ENCODE data around the gene PRORP.

- TF ChIP-seq CTCF (IDR thresholded peaks at IDR 0.05): no peak
- TF ChIP-seq ESRRA (CRISPR knock-in tag; IDR thresholded peaks at IDR 0.05; ENCODE audit: borderline replicate concordance): no peak
- no peak for TF ChIP-seq EMX1 (CRISPR knock-in tag; IDR thresholded peaks at IDR 0.05)
- TF ChIP-seq MXD4 (CRISPR knock-in tag; IDR thresholded peaks at IDR 0.05; ENCODE audit: borderline replicate concordance): no peak
- no peak for TF ChIP-seq CREM (CRISPR knock-in tag; IDR thresholded peaks at IDR 0.05)
- no peak for TF ChIP-seq MAX (CRISPR knock-in tag; IDR thresholded peaks at IDR 0.05)
- no peak for TF ChIP-seq TP53 (CRISPR knock-in tag; IDR thresholded peaks at IDR 0.05)
- no peak for TF ChIP-seq JUN (CRISPR knock-in tag; IDR thresholded peaks at IDR 0.05)
- TF ChIP-seq FOXP4 (CRISPR knock-in tag; IDR thresholded peaks at IDR 0.05): no peak
- TF ChIP-seq MLX (CRISPR knock-in tag; IDR thresholded peaks at IDR 0.05): no peak
- no peak for TF ChIP-seq OVOL2 (CRISPR knock-in tag; IDR thresholded peaks at IDR 0.05; ENCODE audit: borderline replicate concordance)
- no peak for TF ChIP-seq ZNF317 (CRISPR knock-in tag; IDR thresholded peaks at IDR 0.05; ENCODE audit: borderline replicate concordance, low read depth)
Measured at GRCh38 chr14:35155962-35156361, 33.6 kb downstream of the PRORP start.

Data from WTC11 (cell line).